ENCODE measurements around the gene BPTF.
"Not testable (repeated sequence)": the region's sequence is repeated elsewhere in the genome, so short reads cannot be mapped to it uniquely, and the experiment has no call there.

Gene BPTF

GRCh38 chr17:67829331-67829730 is 4.0 kb downstream of the BPTF start:
- H3K4me3 ChIP-seq (ENCODE audit: low read length) = peak overlapping the region; percentile 37
- TF ChIP-seq ZNF274 (IDR thresholded peaks at IDR 0.05; ENCODE audit: low read depth, low read length) = no peak

DNA sequence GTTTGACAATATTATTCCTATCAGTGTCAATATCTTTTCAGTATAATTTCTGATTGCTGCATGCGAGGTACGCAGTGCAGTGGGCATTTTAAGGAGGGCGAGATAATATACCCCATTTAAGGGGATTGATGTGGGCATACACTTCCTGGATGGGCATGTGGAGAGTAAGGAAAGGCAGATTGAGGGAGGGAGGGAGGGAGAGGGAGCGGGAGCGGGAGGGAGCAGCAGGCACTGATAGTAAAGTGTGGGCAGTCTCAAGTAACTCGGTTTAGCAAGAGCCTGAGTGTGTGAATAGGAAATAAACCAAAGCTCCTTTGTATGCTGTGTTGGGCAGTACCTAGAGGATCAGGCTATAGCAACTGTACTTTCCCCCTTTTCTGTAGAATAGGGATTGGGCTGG is 5.1 kb downstream of the BPTF start:
- no peak overlapping the region for H3K4me3 ChIP-seq (ENCODE audit: low read length)
- no peak for TF ChIP-seq ZNF274 (IDR thresholded peaks at IDR 0.05; ENCODE audit: low read depth, low read length)

DNA sequence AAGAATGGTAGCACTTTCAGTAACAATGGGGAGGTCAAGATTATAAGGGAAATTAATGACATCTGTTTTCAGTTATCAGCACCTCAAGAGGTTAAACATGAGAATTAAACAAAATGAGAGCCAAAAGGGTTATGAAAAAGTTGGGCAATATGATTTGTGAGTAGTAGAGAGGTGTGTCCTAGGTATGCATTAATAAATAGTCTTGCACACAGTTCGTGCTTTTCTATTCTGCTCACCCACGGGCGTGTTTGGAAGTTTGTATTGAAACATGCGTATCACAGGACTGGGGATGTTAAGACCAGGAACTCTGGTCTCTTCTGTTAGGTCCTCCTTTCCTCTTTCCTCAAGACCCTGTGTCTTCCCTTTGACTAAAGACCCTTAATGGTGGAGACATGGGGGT is 6.0 kb downstream of the BPTF start:
- no peak for TF ChIP-seq ZNF274 (IDR thresholded peaks at IDR 0.05; ENCODE audit: low read depth, low read length)
- no peak overlapping the region for H3K4me3 ChIP-seq (ENCODE audit: low read length)

DNA sequence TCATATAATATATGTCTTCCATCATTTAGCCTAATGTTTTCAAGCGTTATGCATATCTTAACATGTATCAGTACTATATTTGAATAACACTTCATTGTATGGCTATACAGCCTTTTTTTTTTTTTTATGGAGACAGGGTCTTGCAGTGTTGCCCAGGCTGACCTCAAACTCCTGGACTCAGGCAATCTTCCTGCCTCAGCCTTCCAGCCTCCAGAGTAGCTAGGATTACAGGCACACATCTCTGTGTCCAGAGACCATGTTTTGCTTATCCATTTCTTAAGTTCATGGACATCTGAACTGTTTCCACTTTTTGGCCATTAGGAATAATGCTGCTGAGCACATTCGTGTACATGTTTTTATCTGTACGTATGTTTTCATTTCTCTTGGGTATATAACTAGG is 7.8 kb downstream of the BPTF start:
- no peak for TF ChIP-seq ZNF274 (IDR thresholded peaks at IDR 0.05; ENCODE audit: low read depth, low read length)
- H3K4me3 ChIP-seq (ENCODE audit: low read length) = no peak overlapping the region

DNA sequence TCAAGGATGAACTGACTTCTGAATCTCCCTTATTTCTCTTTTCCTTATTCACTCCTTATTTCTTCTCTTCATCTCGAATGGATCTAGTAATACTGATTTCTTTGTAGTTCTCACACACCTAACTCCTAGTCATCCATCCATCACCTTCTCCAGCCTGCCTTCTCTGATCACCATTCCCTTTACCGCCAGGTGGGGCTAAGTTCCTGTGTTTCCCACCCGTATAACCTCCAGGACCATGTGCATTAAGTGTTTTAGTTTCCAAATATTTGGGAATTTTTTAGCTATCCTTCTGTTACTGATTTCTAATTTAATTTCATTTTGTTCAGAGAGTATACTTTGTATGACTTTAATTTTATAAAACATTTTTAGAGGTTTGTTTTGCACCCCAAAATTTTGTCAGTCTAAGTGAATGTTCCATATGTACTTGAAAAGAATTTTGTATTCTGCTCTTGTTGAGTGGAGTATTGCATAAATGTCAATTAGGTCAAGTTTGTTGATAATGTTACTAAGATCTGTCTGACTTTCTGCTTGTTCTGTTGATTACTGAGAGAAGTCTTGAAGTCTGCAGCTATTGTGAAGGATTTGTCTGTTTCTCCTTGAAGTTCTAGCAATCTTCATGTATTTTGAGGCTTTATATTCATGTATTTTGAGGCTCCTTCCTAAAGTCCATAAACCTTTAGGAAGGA is 8.8 kb downstream of the BPTF start:
- TF ChIP-seq ZNF274 (IDR thresholded peaks at IDR 0.05; ENCODE audit: low read depth, low read length) = no peak
- H3K4me3 ChIP-seq (ENCODE audit: low read length) = no peak overlapping the region

DNA sequence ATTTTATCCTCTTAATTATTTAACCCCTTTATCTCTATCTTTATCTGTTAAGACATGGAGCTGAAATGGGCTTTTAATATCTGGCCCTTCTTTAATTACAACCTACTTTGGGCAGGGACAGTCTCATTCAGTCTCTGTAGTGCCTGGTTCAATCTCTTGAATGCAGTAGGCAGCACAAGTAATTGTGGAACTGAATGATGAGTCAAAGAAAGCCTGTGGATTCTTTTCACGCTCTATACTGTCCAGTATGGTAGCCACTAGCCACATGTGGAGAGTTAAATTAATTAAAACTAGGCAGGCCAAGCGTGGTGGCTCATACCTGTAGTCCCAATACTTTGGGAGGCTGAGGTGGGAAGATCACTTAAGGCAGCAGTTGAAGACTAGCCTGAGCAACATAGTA is 9.3 kb downstream of the BPTF start:
- TF ChIP-seq ZNF274 (IDR thresholded peaks at IDR 0.05; ENCODE audit: low read depth, low read length) = no peak
- no peak overlapping the region for H3K4me3 ChIP-seq (ENCODE audit: low read length)

- H3K4me3 ChIP-seq (ENCODE audit: low read length) = no peak overlapping the region
- TF ChIP-seq ZNF274 (IDR thresholded peaks at IDR 0.05; ENCODE audit: low read depth, low read length) = no peak
These were observed 11.1 kb downstream of the BPTF start for GRCh38 chr17:67836205-67836987.

GRCh38 chr17:67837965-67838364 is 12.7 kb downstream of the BPTF start:
- no peak overlapping the region for H3K4me3 ChIP-seq (ENCODE audit: low read length)
- TF ChIP-seq ZNF274 (IDR thresholded peaks at IDR 0.05; ENCODE audit: low read depth, low read length) = no peak

GRCh38 chr17:67838538-67838937 is 13.2 kb downstream of the BPTF start:
- no peak overlapping the region for H3K4me3 ChIP-seq (ENCODE audit: low read length)
- TF ChIP-seq ZNF274 (IDR thresholded peaks at IDR 0.05; ENCODE audit: low read depth, low read length) = no peak

DNA sequence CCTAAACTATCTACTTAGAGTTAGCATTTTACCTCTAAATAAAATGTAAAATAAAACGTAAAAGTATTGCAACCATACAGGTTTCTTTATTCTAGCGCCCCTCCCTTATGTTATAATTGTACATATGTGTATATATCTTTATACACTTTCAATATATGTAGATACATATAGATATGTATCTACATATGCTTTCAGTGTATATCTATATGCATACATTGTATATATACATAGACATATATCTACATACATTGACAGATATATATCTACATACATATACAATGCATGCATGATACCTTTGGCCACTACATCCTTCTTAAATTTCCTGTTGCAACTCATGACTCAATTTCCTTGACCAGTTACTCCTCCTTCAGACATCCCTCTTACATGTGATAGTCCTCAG is 16.7 kb downstream of the BPTF start:
- TF ChIP-seq ZNF274 (IDR thresholded peaks at IDR 0.05; ENCODE audit: low read depth, low read length) = no peak
- H3K4me3 ChIP-seq (ENCODE audit: low read length) = no peak overlapping the region

DNA sequence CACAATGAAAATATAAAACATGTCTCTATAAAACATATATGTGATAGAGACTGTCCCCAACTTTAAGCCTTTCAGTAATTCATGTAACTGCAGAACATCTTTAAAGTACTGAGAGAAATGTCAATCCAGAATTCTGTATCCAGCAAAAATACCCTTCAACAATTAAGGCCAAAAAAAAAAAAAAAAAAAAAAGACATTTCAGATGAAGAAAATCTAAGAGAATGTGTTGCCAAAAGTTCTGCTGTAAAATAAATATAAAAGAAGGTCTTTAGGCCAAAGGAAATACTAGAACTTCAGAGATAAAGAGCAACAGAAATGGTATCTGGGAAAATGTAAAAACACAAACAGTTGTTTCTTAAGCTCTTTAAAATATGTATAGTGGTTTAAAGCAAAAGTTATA is 17.3 kb downstream of the BPTF start:
- TF ChIP-seq ZNF274 (IDR thresholded peaks at IDR 0.05; ENCODE audit: low read depth, low read length) = no peak
- H3K4me3 ChIP-seq (ENCODE audit: low read length) = no peak overlapping the region

GRCh38 chr17:67845374-67845773 is 20.1 kb downstream of the BPTF start:
- H3K4me3 ChIP-seq (ENCODE audit: low read length) = no peak overlapping the region
- TF ChIP-seq ZNF274 (IDR thresholded peaks at IDR 0.05; ENCODE audit: low read depth, low read length) = no peak

- H3K4me3 ChIP-seq (ENCODE audit: low read length) = not testable (repeated sequence)
These were observed 22.9 kb downstream of the BPTF start for GRCh38 chr17:67848189-67848588.

DNA sequence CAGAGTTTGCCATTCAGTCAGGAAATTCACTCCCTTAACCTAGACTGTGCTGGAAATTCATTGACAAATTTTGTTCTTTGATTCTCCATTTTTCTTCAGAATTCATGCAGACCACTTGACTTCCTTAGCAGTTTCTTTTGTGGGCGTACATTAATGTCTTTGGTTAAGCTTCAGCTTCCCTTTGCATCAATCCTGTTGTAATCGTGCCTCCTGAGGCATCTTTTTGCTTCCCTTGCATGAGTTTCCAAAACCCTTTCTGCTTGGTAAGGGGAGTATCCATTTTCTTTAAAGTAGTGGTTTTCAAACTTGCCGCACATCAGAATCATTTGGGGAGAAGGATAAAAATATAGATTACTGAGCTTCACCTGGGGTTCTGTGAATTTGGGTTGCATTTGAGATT is 23.5 kb downstream of the BPTF start:
- not testable (repeated sequence) for H3K4me3 ChIP-seq (ENCODE audit: low read length)

DNA sequence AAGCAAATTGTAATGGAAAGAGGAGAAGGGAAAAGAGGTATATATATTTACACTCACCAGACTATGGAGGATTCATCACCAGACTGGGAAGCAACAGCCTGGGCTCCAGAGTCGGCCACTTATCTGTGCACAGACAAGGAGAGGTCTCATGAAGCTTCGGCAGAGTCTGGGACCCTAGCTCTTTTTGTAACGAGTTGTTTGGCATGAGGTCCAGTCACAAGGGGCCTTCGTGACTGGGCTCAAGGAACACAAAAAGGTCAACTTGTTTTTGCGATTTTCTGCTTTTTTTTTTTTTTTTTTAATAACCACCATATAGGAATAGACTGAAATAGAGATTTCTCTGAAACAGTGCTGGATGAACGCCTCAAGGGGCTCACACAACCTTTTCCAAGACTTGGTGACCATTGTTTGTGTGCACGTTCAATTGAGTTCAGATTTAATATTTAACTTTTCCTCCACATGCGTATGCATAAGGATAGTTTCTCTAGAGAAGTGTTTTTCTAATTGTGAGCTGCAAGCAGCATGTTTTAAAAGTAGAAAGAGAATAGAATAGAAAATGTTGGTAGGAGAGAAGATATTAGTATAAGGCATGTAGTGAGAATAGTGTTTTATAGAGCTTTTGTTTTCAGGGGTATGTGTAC is 25.8 kb downstream of the BPTF start:
- H3K4me3 ChIP-seq (ENCODE audit: low read length) = no peak overlapping the region
- TF ChIP-seq ZNF274 (IDR thresholded peaks at IDR 0.05; ENCODE audit: low read depth, low read length) = no peak

All from GM08714 (cell line).